SHP77 treated with DMSO at 0.1 percent for 48 hours (cell line): ENCODE data around the gene MS4A8.
A peak's percentile ranks its signal among the peaks of the same experiment; 100 is the strongest.
"Not testable (repeated sequence)": the region's sequence is repeated elsewhere in the genome, so short reads cannot be mapped to it uniquely, and the experiment has no call there.

ENCODE experiments used
- DNase-seq: peaks from one replicate; lab custom pipeline; 2025; lab: John Stamatoyannopoulos, UW

The MS4A8 gene

DNA sequence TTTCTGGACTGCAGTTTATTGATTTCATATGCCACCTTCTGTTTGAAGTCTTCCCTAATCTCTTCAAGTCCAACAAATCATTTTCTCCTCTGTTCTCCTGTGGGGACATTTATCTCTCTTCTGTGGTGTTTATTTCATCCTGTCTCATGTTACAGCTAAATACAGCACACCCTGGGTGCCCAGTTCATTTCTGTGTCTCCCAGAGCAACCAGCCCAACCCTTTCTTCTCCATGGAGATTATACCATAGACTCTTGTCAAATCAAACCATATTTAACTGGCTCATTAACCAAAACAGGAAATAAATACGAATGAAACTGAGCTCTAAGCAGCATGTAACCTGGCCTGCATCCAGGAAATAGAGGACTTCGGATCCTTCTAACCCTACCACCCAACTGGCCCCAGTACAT, at the start of gene MS4A8:
Gene MS4A8, plus strand, starts transcription at position 329 of the 408 bp plus-strand sequence. CDS start 1,249 bp downstream, outside the sequence.
- DNase-seq = no peak

DNA sequence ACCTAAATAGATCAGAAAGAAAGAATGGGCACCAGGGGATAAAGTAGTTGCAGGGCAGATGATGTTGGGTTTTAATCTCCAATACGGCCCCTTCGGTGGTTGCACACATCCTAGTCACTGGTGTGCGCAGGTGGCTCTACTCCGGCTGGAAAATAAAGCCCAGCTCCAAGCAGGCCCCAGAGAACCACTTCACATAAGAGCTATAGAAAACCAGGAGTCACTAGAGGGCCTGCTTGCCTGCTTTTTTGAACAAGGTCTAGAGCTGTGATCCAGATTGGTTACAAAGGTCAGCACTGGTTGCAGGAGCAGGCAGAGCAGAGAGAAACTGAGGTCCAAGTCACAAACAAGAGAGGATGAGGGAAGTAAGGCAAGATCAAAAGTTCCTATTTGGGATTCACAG, 41.5 kb upstream of the MS4A8 start:
- DNase-seq = peak; percentile 7

- DNase-seq = peak; percentile 3
Measured at GRCh38 chr11:60658409-60658808, 41.0 kb upstream of the MS4A8 start.

GRCh38 chr11:60672255-60672654, 27.2 kb upstream of the MS4A8 start:
- no peak for DNase-seq

GRCh38 chr11:60678231-60678630, 21.2 kb upstream of the MS4A8 start:
- not testable (repeated sequence) for DNase-seq

DNA sequence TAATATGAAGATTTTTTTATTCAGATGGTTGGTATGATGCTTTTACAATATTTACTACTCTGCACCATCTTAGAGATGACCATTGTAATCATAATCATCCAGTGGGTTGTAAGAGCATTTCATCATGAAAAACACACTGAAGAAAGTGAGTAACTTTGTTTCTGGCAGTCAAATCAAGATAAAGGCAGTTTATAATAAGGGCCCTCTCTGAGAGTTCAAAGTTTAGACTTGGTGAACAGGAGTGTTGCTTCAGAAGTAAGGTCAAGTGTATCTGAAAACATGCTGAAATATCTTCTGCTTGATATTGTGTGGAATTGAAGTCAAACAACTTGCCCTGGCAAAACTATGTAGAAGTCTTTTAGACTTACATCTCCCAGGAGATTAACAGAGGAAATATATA, 19.5 kb upstream of the MS4A8 start:
- DNase-seq = no peak

GRCh38 chr11:60680455-60681119, 18.8 kb upstream of the MS4A8 start:
- no peak for DNase-seq

- DNase-seq = not testable (repeated sequence)
Measured at GRCh38 chr11:60684541-60684848, 14.9 kb upstream of the MS4A8 start.

- DNase-seq = no peak
Measured at GRCh38 chr11:60691661-60692060, 7.8 kb upstream of the MS4A8 start.

GRCh38 chr11:60699936-60700335, 524 bp downstream of the MS4A8 start:
- DNase-seq = no peak

- no peak for DNase-seq
Measured at GRCh38 chr11:60700689-60701468, 1.5 kb downstream of the MS4A8 start.

DNA sequence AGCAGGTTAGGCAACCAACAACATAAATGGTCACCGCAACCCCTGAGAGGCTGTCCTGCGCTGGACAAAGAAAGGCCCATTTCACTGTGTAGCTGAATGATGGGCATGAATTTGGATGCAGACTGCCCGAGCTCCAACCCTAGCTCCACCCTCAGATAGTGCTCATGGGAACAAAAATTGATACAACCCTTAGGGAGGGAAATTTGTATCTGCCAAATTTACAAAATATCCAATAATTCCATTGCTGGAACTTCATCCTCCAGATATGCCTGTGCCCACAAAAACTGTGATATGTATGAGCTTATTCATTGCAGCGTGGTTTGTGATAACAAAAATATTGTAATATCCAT, 2.0 kb downstream of the MS4A8 start:
- DNase-seq = no peak

DNA sequence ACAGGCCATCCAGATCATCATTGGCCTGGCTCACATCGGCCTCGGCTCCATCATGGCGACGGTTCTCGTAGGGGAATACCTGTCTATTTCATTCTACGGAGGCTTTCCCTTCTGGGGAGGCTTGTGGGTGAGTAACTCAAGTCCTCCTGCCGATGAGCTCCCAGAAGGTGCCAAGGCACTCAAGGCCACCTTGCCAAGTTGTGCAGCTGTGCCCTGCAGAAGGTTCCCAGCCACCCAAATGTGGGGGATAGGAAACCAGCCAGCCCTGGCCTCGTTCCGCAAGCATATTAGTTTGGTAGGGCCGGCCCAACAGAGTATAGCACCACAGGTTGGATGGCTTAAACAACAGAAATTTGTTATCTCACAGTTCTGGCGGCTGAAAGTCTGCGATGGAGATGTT, 4.0 kb downstream of the MS4A8 start:
- no peak for DNase-seq

GRCh38 chr11:60705895-60706294, 6.5 kb downstream of the MS4A8 start:
- no peak for DNase-seq

DNA sequence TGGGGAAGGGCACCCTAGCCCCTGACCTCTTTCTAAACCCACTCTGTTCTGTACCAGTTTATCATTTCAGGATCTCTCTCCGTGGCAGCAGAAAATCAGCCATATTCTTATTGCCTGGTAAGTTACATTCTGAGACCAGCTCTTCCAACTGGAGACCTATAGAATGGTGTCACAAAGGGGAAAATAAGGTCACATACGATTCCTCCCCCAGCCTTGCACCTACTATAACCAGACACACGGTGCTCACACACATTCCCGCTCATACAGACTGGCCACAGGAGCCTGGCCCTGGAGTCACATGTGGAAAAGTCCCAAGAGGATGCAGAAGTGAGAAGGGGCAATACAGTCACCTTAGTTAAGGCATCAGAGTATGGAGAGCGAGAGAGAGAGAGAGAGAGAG, 7.5 kb downstream of the MS4A8 start:
- no peak for DNase-seq

- DNase-seq = no peak
Measured at GRCh38 chr11:60710482-60710881, 11.1 kb downstream of the MS4A8 start.

GRCh38 chr11:60711276-60711675, 11.9 kb downstream of the MS4A8 start:
- no peak for DNase-seq

- DNase-seq = not testable (repeated sequence)
Measured at GRCh38 chr11:60713423-60713822, 14.0 kb downstream of the MS4A8 start.

GRCh38 chr11:60717956-60718355, 18.5 kb downstream of the MS4A8 start:
- DNase-seq = no peak

GRCh38 chr11:60718524-60719316, 19.3 kb downstream of the MS4A8 start:
- no peak for DNase-seq

DNA sequence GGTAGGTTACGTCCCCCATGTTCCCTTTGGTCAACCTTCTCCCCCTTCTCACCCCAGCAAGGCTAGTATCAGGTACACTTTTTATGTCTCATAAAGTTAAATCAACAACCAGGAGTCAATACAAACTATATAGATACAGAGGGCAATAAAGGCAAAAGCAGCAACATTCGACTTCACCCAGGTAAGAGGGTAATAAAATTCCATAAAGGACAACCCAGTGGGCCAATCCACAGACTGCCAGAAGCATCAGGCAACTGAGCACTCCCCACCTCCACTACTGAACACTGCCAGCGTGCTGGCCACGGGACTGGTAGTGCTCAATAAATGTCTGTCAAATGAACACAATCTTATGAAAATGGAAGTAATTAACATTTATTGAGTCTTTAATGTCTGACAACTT, 20.0 kb downstream of the MS4A8 start:
- DNase-seq = no peak

DNA sequence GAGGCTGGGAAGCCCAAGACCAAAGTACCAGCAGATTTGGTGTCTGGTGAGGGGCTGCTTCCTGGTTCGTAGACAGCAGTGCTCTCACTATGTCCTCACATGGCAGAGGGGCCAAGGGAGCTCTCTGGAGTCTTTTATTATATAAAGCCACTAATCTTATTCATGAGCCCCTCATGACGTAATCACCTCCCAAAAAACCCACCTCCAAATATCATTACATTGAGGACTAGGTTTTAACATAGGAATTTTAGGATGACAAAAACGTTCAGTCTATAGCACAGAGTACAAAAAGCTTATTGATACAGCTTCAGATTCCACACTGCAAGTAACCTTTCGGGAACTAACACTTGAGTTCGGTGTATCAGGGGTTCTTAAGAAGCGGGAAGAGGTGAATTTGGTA, 21.0 kb downstream of the MS4A8 start:
- no peak for DNase-seq

GRCh38 chr11:60724420-60724819, 25.0 kb downstream of the MS4A8 start, which contains the start of gene MS4A18:
TSS of gene MS4A18 (plus strand) at chr11:60724720.
- DNase-seq = no peak
